HG03097 (cell line): Measurements from ENCODE around the gene TRIM7.

Source experiments
- ATAC-seq: cut with Tn5 transposase; IDR thresholded peaks from one replicate; pipeline ENCODE4 v1.9.1; 2021; ENCODE audit not compliant: unreplicated experiment, low FRiP score

Gene TRIM7

DNA sequence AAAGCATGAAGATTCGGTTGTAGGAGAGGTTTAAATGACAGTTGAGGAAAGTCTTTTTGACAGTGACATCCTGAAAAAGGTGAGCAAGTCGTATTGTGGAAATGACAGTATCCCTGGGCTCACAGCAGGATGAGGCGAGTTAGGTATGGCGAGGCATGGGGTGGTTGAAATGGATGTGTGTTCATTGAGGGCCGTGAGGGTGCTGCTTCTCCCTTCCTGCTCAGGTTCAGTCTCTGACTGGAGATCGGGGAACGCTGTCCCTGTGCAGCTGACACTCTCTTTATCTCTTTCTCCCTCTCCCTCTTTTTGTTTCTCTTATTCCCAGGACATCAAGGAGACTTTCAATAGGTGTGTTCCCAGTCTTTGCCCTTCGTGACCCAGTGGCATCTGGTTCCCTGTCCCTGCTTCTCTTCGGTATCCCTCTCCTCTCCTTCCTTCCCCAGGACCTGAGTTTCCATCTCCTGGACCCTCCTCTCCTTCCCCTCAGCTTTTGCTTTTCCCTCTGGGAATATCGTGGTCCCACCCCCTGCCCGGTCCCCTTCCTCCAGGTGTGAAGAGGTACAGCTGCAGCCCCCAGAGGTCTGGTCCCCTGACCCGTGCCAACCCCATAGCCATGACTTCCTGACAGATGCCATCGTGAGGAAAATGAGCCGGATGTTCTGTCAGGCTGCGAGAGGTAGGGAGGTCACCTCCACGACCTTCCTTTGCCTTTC is 28.2 kb upstream of the TRIM7 start:
- ATAC-seq = no peak

DNA sequence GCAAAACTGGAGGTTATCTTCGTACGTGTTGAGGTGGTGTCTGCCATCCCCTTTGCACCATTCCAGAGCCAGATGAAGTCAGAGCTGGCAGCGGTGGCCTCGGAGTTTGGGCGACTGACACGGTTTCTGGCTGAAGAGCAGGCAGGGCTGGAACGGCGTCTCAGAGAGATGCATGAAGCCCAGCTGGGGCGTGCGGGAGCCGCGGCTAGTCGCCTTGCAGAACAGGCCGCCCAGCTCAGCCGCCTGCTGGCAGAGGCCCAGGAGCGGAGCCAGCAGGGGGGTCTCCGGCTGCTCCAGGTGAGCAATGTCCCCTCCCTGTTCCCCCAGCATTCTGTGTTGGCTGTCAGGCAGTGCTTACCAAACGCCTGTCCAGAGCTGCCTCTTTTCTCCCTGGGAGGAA is 27.6 kb upstream of the TRIM7 start:
- no peak for ATAC-seq

DNA sequence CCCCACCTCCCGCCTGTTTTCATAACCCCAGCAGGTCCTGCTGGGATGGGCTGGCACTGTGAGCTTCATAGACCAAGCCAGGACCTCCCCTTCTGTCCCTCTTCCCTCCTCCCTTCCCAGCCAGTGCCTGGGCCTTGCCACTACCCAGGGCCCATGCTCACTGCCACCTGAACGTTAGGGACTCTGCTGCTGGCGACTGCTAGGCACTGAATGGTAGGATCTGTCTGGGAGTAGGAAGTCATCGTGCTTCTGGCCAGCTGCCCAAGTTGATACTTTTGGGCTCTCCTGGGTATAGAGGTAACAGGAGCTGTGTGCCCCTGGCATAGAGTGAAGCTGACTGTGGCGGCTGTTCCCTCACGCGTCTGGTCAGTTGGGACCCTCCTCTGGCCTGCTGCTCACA is 26.4 kb upstream of the TRIM7 start:
- no peak for ATAC-seq

DNA sequence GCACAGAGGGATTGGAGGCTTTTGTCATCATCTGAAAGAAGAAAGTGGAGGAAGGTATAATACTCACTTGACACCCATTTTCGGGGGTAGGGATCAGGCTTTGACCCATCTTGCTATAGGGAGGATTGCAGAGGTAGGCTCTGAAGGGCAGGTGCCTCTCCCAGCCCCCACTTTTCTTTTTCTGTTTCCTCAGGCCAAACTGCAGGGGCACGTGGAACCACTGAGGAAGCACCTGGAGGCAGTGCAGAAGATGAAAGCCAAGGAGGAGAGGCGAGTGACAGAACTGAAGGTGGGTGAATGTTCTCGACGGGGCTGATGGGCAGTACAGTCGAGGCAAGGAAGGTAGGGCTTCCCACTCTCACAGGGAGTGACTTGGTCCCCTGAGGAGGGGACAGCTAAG is 25.6 kb upstream of the TRIM7 start:
- no peak for ATAC-seq

DNA sequence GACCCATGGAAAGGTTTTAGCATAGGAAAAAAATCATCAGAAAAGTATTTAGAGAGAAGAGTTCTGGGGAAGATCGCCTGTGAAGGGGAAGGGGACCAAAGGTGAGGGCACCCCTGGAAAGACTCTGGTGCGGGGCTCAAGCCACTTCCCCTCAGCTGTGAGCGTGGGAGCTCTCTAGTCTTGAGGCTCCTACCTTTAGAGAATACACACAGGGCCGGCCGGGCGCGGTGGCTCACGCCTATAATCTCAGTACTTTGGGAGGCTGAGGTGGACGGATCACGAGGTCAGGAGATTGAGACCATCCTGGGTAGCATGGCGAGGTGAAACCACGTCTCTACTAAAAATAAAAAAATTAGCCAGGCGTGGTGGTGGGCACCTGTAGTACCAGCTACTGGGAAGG is 25.0 kb upstream of the TRIM7 start:
- ATAC-seq = no peak

DNA sequence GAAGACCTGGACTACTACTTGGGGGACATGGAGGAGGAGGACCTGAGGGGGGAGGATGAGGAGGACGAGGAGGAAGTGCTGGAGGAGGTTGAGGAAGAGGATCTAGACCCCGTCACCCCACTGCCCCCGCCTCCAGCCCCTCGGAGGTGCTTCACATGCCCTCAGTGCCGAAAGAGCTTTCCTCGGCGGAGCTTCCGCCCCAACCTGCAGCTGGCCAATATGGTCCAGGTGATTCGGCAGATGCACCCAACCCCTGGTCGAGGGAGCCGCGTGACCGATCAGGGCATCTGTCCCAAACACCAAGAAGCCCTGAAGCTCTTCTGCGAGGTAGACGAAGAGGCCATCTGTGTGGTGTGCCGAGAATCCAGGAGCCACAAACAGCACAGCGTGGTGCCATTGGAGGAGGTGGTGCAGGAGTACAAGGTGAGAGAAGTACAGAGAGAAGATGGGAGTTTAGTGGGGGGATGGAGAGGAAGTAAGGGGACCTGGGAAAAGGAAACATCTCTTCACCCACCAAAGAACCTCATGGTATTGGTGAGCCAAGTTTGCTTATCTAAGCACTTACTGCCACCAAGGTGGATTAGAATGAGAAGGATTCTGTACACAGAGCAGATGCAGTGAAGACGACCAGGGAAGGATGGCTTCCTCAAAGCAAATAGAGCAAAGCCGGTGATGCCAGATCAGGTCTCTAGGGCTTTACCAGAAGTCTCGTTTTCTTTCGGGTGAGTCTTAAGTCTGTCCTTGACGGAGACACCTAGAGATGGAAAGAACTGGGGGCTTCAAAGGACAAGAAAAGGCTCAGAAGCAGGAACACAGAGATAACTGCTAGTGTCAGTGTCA is 19.6 kb upstream of the TRIM7 start:
- ATAC-seq = no peak

DNA sequence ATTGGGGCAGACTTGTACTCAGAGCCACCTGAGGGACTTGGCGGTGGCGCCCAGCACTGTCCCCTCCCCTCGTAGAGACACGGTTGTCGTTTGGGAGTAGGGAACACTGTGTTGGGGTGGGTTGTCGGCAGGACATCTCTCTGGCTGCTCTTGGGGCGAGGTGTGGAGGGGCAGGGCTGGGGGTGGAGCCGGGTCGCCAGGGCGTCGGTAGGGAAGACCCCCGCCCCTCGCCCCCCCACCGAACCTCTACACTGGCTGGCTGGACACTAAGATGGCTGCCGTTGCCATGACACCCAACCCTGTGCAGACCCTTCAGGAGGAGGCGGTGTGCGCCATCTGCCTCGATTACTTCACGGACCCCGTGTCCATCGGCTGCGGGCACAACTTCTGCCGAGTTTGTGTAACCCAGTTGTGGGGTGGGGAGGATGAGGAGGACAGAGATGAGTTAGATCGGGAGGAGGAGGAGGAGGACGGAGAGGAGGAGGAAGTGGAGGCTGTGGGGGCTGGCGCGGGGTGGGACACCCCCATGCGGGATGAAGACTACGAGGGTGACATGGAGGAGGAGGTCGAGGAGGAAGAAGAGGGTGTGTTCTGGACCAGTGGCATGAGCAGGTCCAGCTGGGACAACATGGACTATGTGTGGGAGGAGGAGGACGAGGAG is 18.9 kb upstream of the TRIM7 start:
- ATAC-seq = no peak

DNA sequence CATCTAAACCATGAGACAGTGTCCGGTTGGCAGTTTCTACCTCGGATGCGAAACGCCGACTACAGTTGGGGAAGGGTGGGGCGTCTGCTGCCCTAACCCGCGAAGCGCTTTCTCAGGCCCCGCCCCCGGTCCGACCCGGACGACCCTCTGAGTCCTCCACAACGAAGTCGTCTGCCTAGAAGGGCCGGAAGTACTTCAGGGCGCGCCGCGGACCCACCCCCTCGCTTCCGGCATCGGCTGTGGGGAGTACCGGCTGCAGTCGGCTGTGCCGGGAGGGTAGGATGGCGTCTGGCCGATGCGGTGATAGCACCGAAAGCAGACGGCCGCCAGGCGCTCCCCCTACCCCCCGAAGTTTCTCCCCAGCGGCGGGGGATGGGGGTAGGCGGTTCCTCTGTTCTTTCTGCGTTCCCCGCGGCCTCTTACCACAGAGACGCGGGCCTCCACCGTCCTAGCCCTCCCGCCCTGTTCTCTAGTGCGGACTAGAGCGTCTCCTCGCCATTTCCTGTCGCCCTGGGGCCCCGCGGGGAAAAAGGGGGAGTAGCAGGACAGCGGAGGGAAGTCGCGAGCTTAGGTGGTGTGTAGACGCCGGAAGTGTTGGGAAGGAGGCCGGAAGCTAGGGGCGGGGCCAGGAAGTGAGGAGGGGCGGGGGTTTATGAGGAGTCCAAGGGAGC is 18.2 kb upstream of the TRIM7 start, which contains the start of gene TRIM41:
TRIM41 (plus strand) TSS at position 224 of the 671 bp plus-strand sequence. CDS start 719 bp downstream, outside the sequence.
- peak; percentile 56 for ATAC-seq

DNA sequence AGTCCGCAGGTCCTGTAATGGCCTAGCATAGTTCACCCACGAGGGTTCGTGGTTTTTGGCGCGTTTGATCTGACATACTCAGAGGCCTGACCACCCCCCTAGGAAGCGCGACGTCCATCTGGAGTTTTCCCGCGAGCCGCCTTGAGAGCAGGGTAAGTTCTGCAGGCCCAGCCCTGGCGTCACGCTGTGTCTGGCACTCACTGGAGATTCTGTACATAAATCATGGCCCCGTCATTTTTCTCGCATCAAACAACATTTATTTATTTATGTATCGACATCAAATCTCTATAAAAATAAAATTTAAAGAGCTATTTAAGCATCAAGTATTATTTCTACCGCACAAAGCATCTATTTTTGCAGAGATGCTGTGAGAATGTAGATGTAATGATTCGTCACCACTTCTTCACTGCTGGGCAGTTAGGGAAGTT is 17.6 kb upstream of the TRIM7 start:
- no peak for ATAC-seq

DNA sequence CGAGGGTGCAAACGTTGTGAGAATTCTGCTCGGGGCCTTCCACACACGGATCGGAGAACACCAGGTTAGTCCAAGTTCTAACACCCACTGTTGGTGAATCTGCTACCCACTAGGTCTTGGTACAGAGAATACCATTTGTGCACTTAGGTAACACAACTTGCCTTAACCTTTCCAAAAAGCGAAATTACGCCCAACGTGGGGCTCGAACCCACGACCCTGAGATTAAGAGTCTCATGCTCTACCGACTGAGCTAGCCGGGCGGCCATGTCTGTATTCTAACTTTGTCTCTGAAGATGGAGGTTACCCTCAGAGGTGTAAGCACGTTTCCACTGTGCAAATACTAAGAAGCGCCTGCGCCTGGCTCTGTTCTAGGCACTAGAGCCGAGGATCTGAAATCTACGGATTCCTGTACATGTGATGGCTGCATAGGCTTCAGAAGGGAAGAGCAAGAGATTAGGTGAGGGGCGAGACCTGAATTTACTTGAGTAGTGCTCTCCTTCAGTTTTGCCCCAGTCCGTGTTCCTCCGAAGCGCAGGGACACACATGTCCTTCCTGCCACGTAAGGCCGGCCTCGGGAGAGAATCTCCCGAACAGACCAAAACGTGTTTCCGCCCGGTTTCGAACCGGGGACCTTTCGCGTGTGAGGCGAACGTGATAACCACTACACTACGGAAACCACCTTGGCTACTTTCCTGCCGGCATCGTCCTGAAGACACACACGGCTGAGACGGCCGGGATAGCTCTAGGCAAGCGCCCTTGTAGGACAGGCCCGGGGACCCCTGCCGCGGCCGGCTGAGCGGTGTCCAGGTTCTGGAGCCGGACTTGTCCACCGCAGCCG is 17.0 kb upstream of the TRIM7 start:
- peak; percentile 27 for ATAC-seq

DNA sequence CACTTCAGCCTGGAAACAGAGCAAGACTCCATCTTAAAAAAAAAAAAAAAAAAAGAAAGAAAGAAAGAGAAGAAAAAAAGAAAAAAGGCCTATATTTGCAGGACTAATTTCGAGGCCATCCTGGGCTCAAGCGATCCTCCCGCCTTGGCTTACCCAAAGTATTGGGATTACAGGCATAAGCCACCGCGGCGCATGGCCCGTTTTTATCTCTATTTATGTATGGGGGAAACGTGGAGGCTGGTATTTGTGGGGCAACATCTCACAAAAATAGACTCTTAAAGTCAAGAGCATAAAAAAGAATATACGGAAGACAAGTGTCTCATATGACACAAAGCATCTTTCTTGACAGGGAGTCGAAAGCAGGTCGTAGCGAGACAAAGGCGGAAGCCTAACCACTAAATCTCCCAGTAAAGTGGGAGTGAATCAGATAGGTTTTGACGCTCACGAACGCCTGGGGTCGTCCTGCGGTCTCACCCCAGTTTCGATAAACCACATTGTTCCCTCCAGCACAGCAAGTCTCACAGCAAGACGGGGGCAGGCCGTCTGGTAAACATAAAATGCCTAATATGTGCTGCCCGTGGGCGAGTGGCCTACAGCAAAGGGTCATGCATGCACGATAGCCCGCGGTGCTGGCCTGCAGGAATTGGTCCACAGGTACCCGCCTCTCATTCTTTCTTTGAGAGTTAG is 16.3 kb upstream of the TRIM7 start:
- no peak for ATAC-seq

DNA sequence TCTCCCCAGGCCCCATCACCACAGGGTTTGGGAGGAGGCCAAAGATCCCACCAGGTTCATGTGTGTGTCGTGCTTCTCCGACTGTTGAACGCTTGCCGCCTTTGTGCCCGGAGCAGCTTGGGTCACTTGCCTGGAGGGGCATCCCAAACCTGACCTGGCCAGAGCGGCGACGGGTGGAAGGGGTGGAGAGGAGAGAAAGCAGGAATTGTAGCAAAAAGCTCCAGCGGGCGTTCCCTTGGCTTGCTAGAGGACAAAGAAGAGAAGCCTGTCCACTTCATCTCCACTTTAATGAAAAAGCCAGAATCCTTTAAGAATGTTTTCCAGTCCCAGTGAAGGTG is 15.2 kb upstream of the TRIM7 start:
- no peak for ATAC-seq

DNA sequence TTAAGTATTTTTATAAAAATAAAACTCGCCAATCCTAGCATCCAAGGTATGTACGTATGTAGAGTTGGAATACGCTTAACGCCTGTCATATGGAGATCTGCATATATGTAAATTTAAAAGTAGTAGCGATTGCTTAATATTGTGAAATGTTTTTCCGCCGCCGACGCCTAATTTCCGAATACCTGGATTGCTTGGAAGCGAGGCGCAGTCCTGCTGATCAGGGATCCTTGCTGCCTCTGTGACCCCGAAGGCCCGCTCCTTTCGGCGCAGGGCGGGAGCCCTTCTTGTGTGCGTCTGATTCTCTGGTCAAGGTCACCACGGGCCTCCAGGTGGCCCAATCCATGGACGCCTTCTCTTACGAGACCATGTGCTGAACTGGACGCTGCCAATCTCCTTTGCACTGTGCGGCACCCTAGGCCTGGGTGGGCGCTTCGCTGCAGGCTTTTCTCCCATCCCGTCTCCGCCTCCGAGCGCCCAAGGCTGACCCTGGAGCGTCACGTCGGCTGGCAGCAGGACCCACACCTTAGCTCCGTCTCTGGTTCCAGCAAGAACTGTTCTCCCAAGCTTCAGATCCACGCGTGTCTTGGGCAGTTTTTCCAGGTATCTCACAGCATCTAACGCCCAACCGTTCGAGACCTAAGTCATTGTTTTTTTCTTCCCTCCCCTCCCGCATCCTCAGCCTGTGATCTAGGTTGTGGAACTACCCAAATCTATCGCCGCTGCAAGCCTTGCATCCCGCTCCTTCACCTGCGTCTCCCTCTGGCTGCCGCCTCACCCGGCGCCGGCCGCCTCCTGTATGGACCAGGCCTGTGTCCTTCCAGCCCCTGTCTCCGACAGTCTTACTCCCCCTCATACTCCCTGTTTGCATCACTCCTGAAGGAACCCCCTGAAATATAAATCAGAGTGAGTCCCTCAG is 14.5 kb upstream of the TRIM7 start:
- ATAC-seq = no peak

DNA sequence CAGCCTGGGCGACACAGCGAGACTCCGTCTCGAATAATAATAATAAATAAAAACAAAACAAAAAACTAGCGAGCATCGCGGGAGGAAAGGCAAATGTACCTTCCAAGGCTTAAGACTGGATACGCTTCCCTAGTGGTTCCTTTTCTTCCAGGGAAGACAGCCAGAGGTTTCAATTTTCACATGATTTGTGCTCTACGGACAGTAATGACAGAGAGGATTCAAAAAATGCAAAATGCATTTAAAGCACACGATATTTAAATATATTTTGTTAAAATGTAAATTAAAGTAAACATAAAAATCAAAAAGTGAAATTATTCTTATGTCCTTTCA is 13.8 kb upstream of the TRIM7 start:
- no peak for ATAC-seq

DNA sequence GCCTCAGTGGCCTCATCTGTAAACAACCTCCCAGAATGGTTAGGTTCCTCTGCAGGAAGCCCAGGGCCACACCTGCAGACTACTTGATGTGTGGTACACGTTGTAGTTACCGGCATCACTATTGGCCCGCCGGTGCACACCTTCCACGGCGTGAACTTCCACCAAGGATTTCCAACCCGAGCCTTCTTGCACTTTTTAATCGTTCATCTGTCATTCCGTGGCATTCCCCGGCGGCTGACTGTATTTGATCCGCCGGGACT is 12.7 kb upstream of the TRIM7 start:
- ATAC-seq = peak; percentile 11

DNA sequence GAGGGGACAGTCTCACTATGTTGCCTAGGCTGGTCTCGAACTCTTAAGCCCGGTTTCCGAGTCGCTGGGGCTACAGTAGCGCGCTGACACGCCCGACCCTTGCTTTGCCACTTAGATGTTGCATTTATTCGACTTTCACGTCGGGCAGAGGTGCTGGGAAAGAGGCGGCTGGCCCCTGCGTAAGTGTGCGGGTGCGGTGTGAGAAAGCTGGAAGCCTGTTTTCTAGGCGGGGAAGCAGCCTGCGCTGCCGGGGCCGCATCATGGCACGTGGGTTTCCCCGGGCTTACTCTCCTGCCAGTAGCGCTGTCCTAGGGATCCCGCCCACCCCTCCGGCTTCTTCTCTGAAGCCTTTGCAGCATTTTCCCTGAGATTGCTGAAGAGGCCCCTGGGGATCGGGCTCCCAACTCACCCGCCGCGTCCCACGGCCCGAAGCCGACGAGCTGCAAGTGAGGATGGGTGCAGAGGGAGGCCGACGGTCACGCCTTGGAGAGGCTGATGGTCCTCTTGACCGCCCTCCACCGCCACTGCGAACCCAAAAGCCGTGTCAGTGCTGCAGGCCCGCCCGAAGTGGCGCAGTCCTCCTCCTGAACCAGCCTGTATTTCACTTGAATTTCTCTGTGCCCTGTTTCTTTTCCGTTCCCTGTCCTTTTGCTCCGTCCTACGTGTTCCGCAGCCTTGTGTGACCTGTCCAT is 12.3 kb upstream of the TRIM7 start:
- peak; percentile 22 for ATAC-seq

DNA sequence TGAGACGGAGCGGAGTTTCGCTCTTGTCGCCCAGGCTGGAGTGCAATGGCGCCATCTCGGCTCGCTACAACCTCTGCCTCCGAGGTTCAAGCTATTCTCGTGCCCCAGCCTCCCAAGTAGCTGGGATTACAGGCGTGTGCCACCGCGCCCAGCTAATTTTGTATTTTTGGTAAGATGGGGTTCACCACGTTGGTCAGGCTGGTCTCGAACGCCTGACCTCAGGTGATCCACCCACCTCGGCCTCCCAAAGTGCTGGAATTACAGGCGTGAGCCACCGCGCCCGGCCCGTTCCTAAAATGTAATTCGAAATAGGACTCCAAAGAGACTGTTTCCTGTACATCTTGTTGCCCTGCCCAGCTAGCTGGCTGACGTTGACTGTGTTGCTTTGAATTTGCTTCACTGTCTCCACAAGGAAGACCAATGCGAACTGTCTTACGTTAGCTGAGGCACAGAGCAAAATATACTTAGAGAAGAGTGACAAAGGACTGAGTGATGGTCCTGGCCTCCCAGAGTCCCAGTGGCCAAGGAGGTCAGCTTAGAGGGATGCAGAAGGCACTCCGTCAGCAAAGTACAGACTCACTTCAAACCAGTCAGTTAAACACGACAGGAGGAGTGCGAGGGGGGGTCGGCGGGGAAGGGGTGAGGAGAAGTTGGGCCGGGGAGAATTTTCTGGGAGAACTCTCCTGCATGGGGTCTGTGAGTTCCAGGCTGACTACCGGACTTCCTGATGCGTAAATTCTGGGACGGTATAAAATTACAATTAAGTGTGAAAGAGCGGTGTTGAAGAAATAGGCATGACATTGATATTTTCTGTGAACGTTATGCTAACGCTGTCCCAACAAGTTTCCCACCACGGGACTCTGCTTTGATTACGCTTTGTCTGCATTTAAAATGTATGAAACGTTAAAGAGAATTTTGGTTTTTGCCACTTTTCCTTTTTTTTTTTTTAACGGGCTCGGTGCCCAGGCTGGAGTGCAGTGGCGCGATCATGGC is 11.3 kb upstream of the TRIM7 start:
- no peak for ATAC-seq
